ENCODE data around the gene IPO5. TPM values are rescaled to one million over a fixed set of nuclear protein-coding genes. Genes with fewer than 3 reads are reported as not detected.

Gene IPO5
- total and polyA plus RNA-seq, 2 of the 8 experiments (the other 6 are each of a cell fraction or from before 2014, with no cell fraction given): 143 to 410 TPM

DNA sequence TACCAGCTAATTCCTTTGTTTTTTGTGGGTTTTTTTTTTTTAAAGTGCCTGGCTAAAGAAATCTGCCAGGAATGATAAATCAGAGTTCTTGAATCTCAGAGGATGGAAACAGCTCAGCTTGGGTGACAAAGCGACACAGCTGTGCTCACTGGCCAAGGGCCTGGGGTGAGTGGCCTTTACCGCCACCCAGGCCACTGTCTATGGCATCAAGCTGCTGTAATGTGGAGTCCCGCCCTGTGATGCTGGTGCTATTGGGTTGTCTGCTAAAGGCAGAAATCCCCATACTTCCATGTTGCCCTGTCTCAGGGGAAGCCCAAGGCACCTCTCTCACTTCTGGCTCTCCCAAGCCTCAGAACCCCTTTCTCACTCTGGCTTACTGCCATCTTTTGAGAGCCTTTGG, 106.8 kb downstream of the IPO5 start (continued):
- TF ChIP-seq, protein P1, sequence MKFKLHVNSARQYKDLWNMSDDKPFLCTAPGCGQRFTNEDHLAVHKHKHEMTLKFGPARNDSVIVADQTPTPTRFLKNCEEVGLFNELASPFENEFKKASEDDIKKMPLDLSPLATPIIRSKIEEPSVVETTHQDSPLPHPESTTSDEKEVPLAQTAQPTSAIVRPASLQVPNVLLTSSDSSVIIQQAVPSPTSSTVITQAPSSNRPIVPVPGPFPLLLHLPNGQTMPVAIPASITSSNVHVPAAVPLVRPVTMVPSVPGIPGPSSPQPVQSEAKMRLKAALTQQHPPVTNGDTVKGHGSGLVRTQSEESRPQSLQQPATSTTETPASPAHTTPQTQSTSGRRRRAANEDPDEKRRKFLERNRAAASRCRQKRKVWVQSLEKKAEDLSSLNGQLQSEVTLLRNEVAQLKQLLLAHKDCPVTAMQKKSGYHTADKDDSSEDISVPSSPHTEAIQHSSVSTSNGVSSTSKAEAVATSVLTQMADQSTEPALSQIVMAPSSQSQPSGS (IDR thresholded peaks at IDR 0.05; ENCODE audit: low read length): no peak
- TF ChIP-seq, protein P2, sequence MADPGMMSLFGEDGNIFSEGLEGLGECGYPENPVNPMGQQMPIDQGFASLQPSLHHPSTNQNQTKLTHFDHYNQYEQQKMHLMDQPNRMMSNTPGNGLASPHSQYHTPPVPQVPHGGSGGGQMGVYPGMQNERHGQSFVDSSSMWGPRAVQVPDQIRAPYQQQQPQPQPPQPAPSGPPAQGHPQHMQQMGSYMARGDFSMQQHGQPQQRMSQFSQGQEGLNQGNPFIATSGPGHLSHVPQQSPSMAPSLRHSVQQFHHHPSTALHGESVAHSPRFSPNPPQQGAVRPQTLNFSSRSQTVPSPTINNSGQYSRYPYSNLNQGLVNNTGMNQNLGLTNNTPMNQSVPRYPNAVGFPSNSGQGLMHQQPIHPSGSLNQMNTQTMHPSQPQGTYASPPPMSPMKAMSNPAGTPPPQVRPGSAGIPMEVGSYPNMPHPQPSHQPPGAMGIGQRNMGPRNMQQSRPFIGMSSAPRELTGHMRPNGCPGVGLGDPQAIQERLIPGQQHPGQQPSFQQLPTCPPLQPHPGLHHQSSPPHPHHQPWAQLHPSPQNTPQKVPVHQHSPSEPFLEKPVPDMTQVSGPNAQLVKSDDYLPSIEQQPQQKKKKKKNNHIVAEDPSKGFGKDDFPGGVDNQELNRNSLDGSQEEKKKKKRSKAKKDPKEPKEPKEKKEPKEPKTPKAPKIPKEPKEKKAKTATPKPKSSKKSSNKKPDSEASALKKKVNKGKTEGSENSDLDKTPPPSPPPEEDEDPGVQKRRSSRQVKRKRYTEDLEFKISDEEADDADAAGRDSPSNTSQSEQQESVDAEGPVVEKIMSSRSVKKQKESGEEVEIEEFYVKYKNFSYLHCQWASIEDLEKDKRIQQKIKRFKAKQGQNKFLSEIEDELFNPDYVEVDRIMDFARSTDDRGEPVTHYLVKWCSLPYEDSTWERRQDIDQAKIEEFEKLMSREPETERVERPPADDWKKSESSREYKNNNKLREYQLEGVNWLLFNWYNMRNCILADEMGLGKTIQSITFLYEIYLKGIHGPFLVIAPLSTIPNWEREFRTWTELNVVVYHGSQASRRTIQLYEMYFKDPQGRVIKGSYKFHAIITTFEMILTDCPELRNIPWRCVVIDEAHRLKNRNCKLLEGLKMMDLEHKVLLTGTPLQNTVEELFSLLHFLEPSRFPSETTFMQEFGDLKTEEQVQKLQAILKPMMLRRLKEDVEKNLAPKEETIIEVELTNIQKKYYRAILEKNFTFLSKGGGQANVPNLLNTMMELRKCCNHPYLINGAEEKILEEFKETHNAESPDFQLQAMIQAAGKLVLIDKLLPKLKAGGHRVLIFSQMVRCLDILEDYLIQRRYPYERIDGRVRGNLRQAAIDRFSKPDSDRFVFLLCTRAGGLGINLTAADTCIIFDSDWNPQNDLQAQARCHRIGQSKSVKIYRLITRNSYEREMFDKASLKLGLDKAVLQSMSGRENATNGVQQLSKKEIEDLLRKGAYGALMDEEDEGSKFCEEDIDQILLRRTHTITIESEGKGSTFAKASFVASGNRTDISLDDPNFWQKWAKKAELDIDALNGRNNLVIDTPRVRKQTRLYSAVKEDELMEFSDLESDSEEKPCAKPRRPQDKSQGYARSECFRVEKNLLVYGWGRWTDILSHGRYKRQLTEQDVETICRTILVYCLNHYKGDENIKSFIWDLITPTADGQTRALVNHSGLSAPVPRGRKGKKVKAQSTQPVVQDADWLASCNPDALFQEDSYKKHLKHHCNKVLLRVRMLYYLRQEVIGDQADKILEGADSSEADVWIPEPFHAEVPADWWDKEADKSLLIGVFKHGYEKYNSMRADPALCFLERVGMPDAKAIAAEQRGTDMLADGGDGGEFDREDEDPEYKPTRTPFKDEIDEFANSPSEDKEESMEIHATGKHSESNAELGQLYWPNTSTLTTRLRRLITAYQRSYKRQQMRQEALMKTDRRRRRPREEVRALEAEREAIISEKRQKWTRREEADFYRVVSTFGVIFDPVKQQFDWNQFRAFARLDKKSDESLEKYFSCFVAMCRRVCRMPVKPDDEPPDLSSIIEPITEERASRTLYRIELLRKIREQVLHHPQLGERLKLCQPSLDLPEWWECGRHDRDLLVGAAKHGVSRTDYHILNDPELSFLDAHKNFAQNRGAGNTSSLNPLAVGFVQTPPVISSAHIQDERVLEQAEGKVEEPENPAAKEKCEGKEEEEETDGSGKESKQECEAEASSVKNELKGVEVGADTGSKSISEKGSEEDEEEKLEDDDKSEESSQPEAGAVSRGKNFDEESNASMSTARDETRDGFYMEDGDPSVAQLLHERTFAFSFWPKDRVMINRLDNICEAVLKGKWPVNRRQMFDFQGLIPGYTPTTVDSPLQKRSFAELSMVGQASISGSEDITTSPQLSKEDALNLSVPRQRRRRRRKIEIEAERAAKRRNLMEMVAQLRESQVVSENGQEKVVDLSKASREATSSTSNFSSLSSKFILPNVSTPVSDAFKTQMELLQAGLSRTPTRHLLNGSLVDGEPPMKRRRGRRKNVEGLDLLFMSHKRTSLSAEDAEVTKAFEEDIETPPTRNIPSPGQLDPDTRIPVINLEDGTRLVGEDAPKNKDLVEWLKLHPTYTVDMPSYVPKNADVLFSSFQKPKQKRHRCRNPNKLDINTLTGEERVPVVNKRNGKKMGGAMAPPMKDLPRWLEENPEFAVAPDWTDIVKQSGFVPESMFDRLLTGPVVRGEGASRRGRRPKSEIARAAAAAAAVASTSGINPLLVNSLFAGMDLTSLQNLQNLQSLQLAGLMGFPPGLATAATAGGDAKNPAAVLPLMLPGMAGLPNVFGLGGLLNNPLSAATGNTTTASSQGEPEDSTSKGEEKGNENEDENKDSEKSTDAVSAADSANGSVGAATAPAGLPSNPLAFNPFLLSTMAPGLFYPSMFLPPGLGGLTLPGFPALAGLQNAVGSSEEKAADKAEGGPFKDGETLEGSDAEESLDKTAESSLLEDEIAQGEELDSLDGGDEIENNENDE (IDR thresholded peaks at IDR 0.05; ENCODE audit: insufficient replicate concordance, low read length): no peak
- TF ChIP-seq TCF12 (IDR thresholded peaks at IDR 0.05; ENCODE audit: low read depth, low read length) (no peak), TAF1 (IDR thresholded peaks at IDR 0.05; ENCODE audit: low read depth, low read length) (no peak), BACH1 (IDR thresholded peaks at IDR 0.05; ENCODE audit: low read length) (no peak), NRF1 (IDR thresholded peaks at IDR 0.05; ENCODE audit: low read depth, low read length) (no peak)
